Fibroblast of lung (primary cell): ENCODE data around the gene PIGM. TPM values are rescaled to one million over a fixed set of nuclear protein-coding genes. Genes with fewer than 3 reads are reported as not detected.

Experiments used
- DNase-seq, 2 donors: peaks; one replicate each; pipeline versions ENCODE4 v3.0.0 to v3.0.0-alpha.2; 2010; ENCODE audit warnings: low read depth in 2 of 2
- H2AFZ ChIP-seq: 2 replicates; pipeline ENCODE4 v1.5.1; 2012; ENCODE audit warnings: low read length, control low read depth, inconsistent platforms
- H3K27ac ChIP-seq: 2 replicates; pipeline ENCODE4 v1.5.1; 2011; ENCODE audit warnings: low read length, control low read depth; ENCODE audit not compliant: insufficient read depth
- H3K27me3 ChIP-seq: 2 replicates; pipeline ENCODE4 v1.5.1; 2011; ENCODE audit warnings: mild to moderate bottlenecking, low read length; ENCODE audit not compliant: control insufficient read depth, insufficient read depth
- H3K36me3 ChIP-seq: 2 replicates; pipeline ENCODE4 v1.5.1; 2011; ENCODE audit warnings: low read length; ENCODE audit not compliant: control insufficient read depth, insufficient read depth
- H3K4me1 ChIP-seq: 2 replicates; pipeline ENCODE4 v1.5.1; 2011; ENCODE audit warnings: low read length; ENCODE audit not compliant: control insufficient read depth, insufficient read depth; ENCODE audit errors: extremely low read depth
- H3K4me2 ChIP-seq: 2 replicates; pipeline ENCODE4 v1.5.1; 2011; ENCODE audit warnings: low read length, control low read depth; ENCODE audit not compliant: insufficient read depth; ENCODE audit errors: extremely low read depth
- H3K4me3 ChIP-seq, 4 experiments: fragments of 200-600 bp in 1 of 4; sonication (generic) in 1 of 4; replicated peaks in 1 of 4; 2 replicates each; pipeline ENCODE4 v1.5.1; 2011 to 2016; ENCODE audit warnings: low read length in 4 of 4, low read depth in 3 of 4, mild to moderate bottlenecking in 3 of 4, control low read depth in 2 of 4, inconsistent platforms in 1 of 4, mixed read lengths in 1 of 4; ENCODE audit not compliant: insufficient read depth in 1 of 4; ENCODE audit errors: control extremely low read depth in 1 of 4
- H3K79me2 ChIP-seq: 2 replicates; pipeline ENCODE4 v1.5.1; 2012; ENCODE audit warnings: mild to moderate bottlenecking, low read length, inconsistent platforms; ENCODE audit not compliant: control insufficient read depth, insufficient read depth
- H3K9ac ChIP-seq: 2 replicates; pipeline ENCODE4 v1.5.1; 2011; ENCODE audit warnings: mild to moderate bottlenecking, low read length, control low read depth; ENCODE audit not compliant: insufficient read depth
- H3K9me3 ChIP-seq: 2 replicates; pipeline ENCODE4 v1.5.1; 2012; ENCODE audit warnings: low read depth, low read length; ENCODE audit not compliant: control insufficient read depth, insufficient read depth
- H4K20me1 ChIP-seq: 2 replicates; pipeline ENCODE4 v1.5.1; 2011; ENCODE audit warnings: low read length; ENCODE audit not compliant: control insufficient read depth, insufficient read depth; ENCODE audit errors: extremely low read depth
- EZH2 ChIP-seq: IDR thresholded peaks from 2 replicates; pipeline ENCODE4 v1.5.1; 2012; ENCODE audit warnings: low read length, control low read depth, mild to moderate bottlenecking; ENCODE audit errors: missing control alignments
- polyA plus RNA-seq, 2 donors: library from polyadenylated mRNA; depleted of rRNA in 1 of 2; stranded (reverse) in 1 of 2; unstranded in 1 of 2; fragments of >200 nt; gene quantifications; 2 replicates each; pipeline ENCODE4 v1.2.1, GENCODE V29; 2011 to 2012; ENCODE audit warnings: missing spikeins in 1 of 2
- total RNA-seq: library from RNA; depleted of rRNA; stranded (reverse); fragments of >200 nt; gene quantifications from 2 replicates; pipeline ENCODE4 v1.2.1, GENCODE V29; 2014
- TF ChIP-seq, protein P1 (sequence below), 2 donors: IDR thresholded peaks in 1 of 2; conservative IDR thresholded peaks in 1 of 2; 1 replicate in 1 of 2; 2 replicates in 1 of 2; pipeline ENCODE4 v1.5.1; 2011 to 2012; ENCODE audit warnings: low read length in 2 of 2, control low read depth in 1 of 2, inconsistent platforms in 1 of 2, low read depth in 1 of 2, mild to moderate bottlenecking in 1 of 2

PIGM gene
- total and polyA plus RNA-seq, 2 donors (not counting 1 experiment from before 2014, with no cell fraction given) = 4.5 to 6.7 TPM

DNA sequence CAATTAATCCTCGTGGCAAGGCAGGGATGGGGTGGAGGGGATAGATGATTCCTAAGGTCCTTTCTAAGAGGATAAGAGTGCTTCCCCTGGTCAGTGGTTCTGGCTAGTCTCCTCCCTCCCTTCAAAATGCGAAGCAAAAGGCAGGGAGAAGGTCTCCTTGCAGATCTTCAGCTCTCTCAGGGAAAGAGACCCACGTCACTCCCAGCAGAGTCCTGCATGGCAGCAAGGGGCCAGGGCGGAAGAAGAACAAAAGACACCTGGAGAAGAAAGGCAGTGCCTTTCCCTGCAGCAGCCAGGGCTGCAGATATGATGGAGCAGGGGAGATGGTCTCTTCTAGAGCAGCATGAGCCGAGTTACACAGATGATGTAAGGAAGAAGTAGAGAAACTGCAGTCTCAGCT is 48.1 kb downstream of the PIGM start:
- H3K36me3 ChIP-seq = no peaks in the 10 kb centered on the region
- H3K27me3 ChIP-seq = peaks cover 3% of the 10 kb centered on the region
- no peak overlapping the region for H3K9ac ChIP-seq
- TF ChIP-seq, protein P1, sequence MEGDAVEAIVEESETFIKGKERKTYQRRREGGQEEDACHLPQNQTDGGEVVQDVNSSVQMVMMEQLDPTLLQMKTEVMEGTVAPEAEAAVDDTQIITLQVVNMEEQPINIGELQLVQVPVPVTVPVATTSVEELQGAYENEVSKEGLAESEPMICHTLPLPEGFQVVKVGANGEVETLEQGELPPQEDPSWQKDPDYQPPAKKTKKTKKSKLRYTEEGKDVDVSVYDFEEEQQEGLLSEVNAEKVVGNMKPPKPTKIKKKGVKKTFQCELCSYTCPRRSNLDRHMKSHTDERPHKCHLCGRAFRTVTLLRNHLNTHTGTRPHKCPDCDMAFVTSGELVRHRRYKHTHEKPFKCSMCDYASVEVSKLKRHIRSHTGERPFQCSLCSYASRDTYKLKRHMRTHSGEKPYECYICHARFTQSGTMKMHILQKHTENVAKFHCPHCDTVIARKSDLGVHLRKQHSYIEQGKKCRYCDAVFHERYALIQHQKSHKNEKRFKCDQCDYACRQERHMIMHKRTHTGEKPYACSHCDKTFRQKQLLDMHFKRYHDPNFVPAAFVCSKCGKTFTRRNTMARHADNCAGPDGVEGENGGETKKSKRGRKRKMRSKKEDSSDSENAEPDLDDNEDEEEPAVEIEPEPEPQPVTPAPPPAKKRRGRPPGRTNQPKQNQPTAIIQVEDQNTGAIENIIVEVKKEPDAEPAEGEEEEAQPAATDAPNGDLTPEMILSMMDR (conservative IDR thresholded peaks at IDR 0.05 in 1 of 2, IDR thresholded peaks at IDR 0.05 in 1 of 2; ENCODE audit: low read depth in 1 of 2, low read length in 2 of 2) = no peak
- TF ChIP-seq EZH2 = no peak
- H3K9me3 ChIP-seq = no peaks in the 10 kb centered on the region
- H4K20me1 ChIP-seq = no peaks in the 10 kb centered on the region
- no peaks in the 10 kb centered on the region for H3K4me1 ChIP-seq
- no peak overlapping the region for H3K4me3 ChIP-seq
- DNase-seq = no peak
- H2AFZ ChIP-seq = no peak overlapping the region
- no peak overlapping the region for H3K4me2 ChIP-seq
- no peaks in the 10 kb centered on the region for H3K79me2 ChIP-seq
- H3K27ac ChIP-seq = no peak overlapping the region

DNA sequence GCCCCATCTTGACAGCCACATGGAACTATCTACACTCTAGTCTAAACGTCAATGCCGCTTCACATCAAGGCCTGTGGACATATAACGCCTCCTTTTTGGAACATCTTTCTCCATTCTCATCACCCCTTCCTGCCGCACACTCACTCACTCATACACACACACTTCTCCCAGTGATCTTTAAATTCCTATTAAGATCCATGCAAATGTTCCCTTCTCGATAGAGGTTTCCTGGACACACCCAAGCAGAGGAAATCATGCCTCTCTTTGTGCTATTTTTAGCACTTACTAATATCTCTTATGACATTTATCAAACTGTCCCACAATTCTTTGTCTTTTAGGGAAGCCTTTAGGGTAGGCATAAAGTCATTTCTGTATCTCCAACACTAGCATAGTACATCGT is 49.5 kb downstream of the PIGM start:
- H3K4me2 ChIP-seq = no peak overlapping the region
- no peak for DNase-seq
- H3K4me1 ChIP-seq = no peaks in the 10 kb centered on the region
- TF ChIP-seq EZH2 = no peak
- TF ChIP-seq, protein P1 (conservative IDR thresholded peaks at IDR 0.05 in 1 of 2, IDR thresholded peaks at IDR 0.05 in 1 of 2; ENCODE audit: low read depth in 1 of 2, low read length in 2 of 2) = no peak
- H3K9me3 ChIP-seq = no peaks in the 10 kb centered on the region
- H3K27ac ChIP-seq = no peak overlapping the region
- H4K20me1 ChIP-seq = no peaks in the 10 kb centered on the region
- H3K79me2 ChIP-seq = no peaks in the 10 kb centered on the region
- no peak overlapping the region for H3K9ac ChIP-seq
- no peak overlapping the region for H3K4me3 ChIP-seq
- H3K36me3 ChIP-seq = no peaks in the 10 kb centered on the region
- peaks cover 3% of the 10 kb centered on the region for H3K27me3 ChIP-seq
- no peak overlapping the region for H2AFZ ChIP-seq

DNA sequence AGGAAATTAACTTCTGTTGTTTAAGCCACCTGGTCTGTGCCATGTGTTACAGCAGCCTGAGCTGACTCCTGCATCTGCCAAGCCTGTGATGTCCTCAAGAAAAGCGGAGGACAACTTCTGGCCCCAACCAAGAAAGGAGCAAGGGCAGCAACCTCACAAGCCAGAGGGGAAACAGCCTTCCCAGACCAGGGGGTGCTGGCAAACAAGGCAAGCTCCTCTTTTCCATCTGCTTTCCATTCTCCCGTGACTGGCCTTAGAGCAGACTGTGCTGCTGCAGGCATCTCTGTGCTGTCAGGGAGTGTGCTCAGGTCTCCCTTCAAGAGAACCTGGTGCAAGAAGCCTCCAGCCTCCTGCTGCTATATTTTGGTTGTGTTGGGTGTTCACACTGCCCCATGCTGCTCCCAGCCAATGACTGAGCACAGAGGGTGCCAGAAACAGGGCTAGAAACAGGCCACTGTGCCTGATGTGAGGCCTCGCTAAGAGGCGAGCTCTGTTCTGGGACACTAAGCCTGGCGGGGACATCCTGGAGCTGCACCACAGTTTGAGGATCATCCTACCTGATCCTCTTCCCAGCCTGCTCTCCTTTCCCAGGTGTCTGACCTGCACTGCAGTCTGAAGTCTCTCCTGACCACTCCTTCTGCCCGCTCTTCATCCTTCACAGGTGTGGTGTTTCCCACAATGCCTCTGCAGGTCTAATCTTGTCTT is 50.3 kb downstream of the PIGM start:
- no peak overlapping the region for H3K4me2 ChIP-seq
- peaks cover 3% of the 10 kb centered on the region for H3K27me3 ChIP-seq
- DNase-seq = no peak
- no peaks in the 10 kb centered on the region for H3K9me3 ChIP-seq
- H2AFZ ChIP-seq = no peak overlapping the region
- no peaks in the 10 kb centered on the region for H4K20me1 ChIP-seq
- H3K27ac ChIP-seq = no peak overlapping the region
- TF ChIP-seq, protein P1 (conservative IDR thresholded peaks at IDR 0.05 in 1 of 2, IDR thresholded peaks at IDR 0.05 in 1 of 2; ENCODE audit: low read depth in 1 of 2, low read length in 2 of 2) = no peak
- TF ChIP-seq EZH2 = no peak
- H3K4me3 ChIP-seq = no peak overlapping the region
- no peak overlapping the region for H3K9ac ChIP-seq
- H3K4me1 ChIP-seq = no peaks in the 10 kb centered on the region
- no peaks in the 10 kb centered on the region for H3K79me2 ChIP-seq
- no peaks in the 10 kb centered on the region for H3K36me3 ChIP-seq
